Upper lobe of left lung (tissue), 4 donors: ENCODE measurements around the gene CRYBG1.

ENCODE experiments used
- EP300 ChIP-seq, 4 donors: sonication (generic); formaldehyde crosslinking; IDR thresholded peaks; one replicate each; pipeline ENCODE4 v1.5.1; 2017; ENCODE audit warnings: antibody characterized with exemption in 4 of 4, control low read depth in 2 of 4
- POLR2A ChIP-seq, 4 donors: fragments of 450-650 bp; IDR thresholded peaks; one replicate each; pipeline ENCODE4 v1.5.1; 2016 to 2017; ENCODE audit warnings: antibody characterized with exemption in 4 of 4, mild to moderate bottlenecking in 2 of 4
- POLR2AphosphoS5 ChIP-seq, 2 donors: sonication (generic); formaldehyde crosslinking; IDR thresholded peaks; one replicate each; pipeline ENCODE4 v1.5.1; 2017; ENCODE audit warnings: antibody characterized with exemption in 2 of 2
- TF ChIP-seq, protein P1 (sequence below), 6 experiments: fragments of 450-650 bp in 4 of 6; fragments of 200-600 bp in 2 of 6; sonication (generic) in 2 of 6; IDR thresholded peaks; one replicate each; pipeline ENCODE4 v1.5.1; 2016 to 2019; ENCODE audit warnings: antibody characterized with exemption in 6 of 6

DNA sequence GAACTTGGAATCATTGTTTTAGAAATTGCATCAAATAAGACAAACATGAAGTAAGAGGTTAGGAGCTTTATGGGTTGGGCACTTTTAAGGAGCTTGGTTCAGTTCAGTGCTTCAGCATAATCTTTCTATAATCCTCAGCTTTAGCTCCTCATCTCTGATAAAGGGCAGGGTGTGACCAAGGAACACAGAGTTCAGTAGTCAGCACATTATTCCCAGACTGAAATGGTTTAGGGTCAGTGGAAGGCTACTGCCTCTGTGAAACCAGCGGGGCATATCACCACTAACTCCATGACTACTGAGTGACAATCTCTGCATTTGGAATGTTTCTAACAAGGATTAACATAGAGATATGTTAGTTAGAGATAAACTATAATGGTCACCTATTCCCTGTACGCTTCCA is 36.9 kb downstream of the CRYBG1 start:
- TF ChIP-seq, protein P1, sequence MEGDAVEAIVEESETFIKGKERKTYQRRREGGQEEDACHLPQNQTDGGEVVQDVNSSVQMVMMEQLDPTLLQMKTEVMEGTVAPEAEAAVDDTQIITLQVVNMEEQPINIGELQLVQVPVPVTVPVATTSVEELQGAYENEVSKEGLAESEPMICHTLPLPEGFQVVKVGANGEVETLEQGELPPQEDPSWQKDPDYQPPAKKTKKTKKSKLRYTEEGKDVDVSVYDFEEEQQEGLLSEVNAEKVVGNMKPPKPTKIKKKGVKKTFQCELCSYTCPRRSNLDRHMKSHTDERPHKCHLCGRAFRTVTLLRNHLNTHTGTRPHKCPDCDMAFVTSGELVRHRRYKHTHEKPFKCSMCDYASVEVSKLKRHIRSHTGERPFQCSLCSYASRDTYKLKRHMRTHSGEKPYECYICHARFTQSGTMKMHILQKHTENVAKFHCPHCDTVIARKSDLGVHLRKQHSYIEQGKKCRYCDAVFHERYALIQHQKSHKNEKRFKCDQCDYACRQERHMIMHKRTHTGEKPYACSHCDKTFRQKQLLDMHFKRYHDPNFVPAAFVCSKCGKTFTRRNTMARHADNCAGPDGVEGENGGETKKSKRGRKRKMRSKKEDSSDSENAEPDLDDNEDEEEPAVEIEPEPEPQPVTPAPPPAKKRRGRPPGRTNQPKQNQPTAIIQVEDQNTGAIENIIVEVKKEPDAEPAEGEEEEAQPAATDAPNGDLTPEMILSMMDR (IDR thresholded peaks at IDR 0.05), result no peak
- no peak for TF ChIP-seq EP300 (IDR thresholded peaks at IDR 0.05)
- TF ChIP-seq POLR2AphosphoS5 (IDR thresholded peaks at IDR 0.05), result no peak
- no peak for TF ChIP-seq POLR2A (IDR thresholded peaks at IDR 0.05)
